Mesangial cell (primary cell): ENCODE data around the gene AKAP8. TPM values are rescaled to one million over a fixed set of nuclear protein-coding genes. Genes with fewer than 3 reads are reported as not detected.

ENCODE experiments used
- total RNA-seq: library from RNA; depleted of rRNA; stranded (reverse); fragments of >200 nt; gene quantifications from 2 replicates; pipeline ENCODE4 v1.2.3, GENCODE V29; 2015

AKAP8 gene
- 16.9 and 19.4 TPM in 2 replicates for total RNA-seq

GRCh38 chr19:15379083-15379998 is at the start of gene AKAP8:
AKAP8 (minus strand) TSS chr19:15379787; CDS start chr19:15379731, 56 bp downstream.

DNA sequence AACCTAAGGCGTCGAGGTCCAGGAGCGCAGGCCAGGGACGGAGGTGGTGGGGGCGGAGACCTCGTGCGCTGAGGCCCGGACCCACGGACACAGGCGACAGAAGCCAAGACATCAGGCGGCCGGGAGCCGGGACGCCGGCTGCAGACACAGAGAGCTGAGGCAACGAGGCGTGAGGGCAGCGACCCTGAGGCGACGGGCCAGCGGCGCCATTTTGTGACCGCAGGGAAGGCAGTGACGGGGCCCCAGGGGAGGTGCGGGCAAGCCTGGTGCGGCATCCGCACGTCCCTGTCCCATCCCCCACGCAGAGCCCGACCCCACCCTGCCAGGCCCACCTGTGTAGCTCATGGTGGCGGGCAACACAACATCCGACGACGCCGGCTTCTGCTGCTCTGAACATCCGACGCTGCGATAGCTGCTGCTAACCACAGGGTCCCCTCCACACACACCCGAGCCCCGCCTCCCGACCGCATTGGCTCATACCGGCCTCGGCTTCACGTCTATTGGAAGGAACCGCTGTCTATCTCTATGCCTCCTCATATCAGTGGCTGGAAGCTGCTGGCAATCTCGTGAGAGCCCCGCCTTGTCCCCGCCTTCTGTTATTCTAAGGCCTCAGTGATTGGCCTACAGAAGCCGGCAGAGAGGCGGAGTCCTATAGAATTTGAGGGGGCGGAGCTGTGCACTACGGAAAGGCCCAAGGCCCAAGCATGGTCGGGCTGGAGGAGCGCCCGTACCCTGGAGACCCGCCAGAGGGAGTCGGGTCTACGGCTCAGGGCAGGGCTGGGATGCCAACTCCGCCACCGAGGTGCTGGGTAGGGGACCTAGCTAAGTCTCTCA is 39.2 kb upstream of the AKAP8 start, which contains the start of gene AKAP8L:
Gene AKAP8L (minus strand): TSS at position 410 of the 834 bp plus-strand sequence. CDS start 65 bp downstream, at position 345.

GRCh38 chr19:15332311-15332996 is 47.1 kb downstream of the AKAP8 start, which contains the start of gene BRD4:
BRD4 (minus strand) TSS chr19:15332539; CDS start chr19:15273099, 59,440 bp downstream.

Other genes starting within 250 kb of the AKAP8 start
- 10.9 and 14.7 TPM in 2 replicates for gene NOTCH3, start 178.8 kb downstream of the AKAP8 start, total RNA-seq
- gene EPHX3, start 147.3 kb downstream of the AKAP8 start, total RNA-seq: 0.38 TPM in 1 of 2 replicates, not detected in the other
- 24.9 and 33.2 TPM in 2 replicates for gene BRD4, start 47.2 kb downstream of the AKAP8 start, total RNA-seq
- 49.7 and 75.8 TPM in 2 replicates for gene AKAP8L, start 39.2 kb upstream of the AKAP8 start, total RNA-seq
- 52.9 and 53.0 TPM in 2 replicates for gene WIZ, start 70.2 kb upstream of the AKAP8 start, total RNA-seq
- 0.25 TPM in 1 of 2 replicates, not detected in the other for gene RASAL3, start 84.8 kb upstream of the AKAP8 start, total RNA-seq
- gene PGLYRP2, start 99.7 kb upstream of the AKAP8 start, total RNA-seq: not detected in 2 replicates
- not detected in 2 replicates for gene CYP4F22, start 128.7 kb upstream of the AKAP8 start, total RNA-seq
- gene CYP4F8, start 235.4 kb upstream of the AKAP8 start, total RNA-seq: not detected in 2 replicates